Endothelial cell of umbilical vein (primary cell): ENCODE results near the gene PXT1.

Experiments
- EZH2 ChIP-seq: IDR thresholded peaks from 2 replicates; pipeline ENCODE4 v1.6.1; 2012; ENCODE audit warnings: borderline replicate concordance, low read depth, mild to moderate bottlenecking, moderate library complexity, low read length, inconsistent platforms; ENCODE audit not compliant: severe bottlenecking
- FOS ChIP-seq: IDR thresholded peaks from 2 replicates; pipeline ENCODE4 v1.6.1; 2011; ENCODE audit warnings: mild to moderate bottlenecking, low read length, moderate library complexity, borderline replicate concordance; ENCODE audit not compliant: insufficient read depth
- GATA2 ChIP-seq: IDR thresholded peaks from 2 replicates; pipeline ENCODE4 v1.7.0; 2011; ENCODE audit warnings: low read depth, mild to moderate bottlenecking, moderate library complexity, mixed read lengths, low read length; ENCODE audit not compliant: insufficient read length, insufficient read depth
- MYC ChIP-seq: IDR thresholded peaks from one replicate; pipeline ENCODE4 v1.6.1; 2011; ENCODE audit warnings: mild to moderate bottlenecking, low read depth, low read length
- POLR2A ChIP-seq: IDR thresholded peaks from 2 replicates; pipeline ENCODE4 v1.6.1; 2012; ENCODE audit warnings: low read depth, mild to moderate bottlenecking, control low read depth, low read length
- POLR2AphosphoS5 ChIP-seq: IDR thresholded peaks from 2 replicates; pipeline ENCODE4 v1.6.1; 2012; ENCODE audit warnings: low read depth, mild to moderate bottlenecking, control low read depth, low read length, moderate library complexity; ENCODE audit not compliant: insufficient read depth
- TF ChIP-seq, protein P1 (sequence below), 2 donors: IDR thresholded peaks; 1 replicate in 1 of 2; 2 replicates in 1 of 2; pipeline ENCODE4 v1.5.1; 2011; ENCODE audit warnings: low read length in 2 of 2, mild to moderate bottlenecking in 2 of 2, moderate library complexity in 2 of 2, control low read depth in 1 of 2, inconsistent platforms in 1 of 2, low read depth in 1 of 2; ENCODE audit not compliant: insufficient read depth in 1 of 2; ENCODE audit errors: extremely low read depth in 1 of 2

DNA sequence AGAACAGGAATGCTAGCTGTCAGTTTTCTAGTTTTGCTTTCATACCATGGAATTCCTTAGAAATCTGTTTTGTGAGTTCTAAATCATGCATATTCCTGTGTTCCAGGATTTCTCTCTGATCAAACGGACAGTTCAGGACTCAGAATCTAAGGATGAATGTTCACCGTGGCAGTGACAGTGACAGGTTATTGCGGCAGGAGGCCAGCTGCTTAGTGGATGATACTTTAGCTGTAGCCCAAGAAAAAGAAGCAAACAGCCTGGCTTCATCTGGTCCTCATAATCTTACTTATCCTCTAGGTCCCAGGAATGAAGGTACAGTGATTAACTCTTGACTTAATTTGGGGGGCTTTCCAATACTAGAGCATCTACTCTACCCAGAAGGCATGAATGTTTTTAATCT lies 27.3 kb upstream of the PXT1 start:
- TF ChIP-seq, protein P1, sequence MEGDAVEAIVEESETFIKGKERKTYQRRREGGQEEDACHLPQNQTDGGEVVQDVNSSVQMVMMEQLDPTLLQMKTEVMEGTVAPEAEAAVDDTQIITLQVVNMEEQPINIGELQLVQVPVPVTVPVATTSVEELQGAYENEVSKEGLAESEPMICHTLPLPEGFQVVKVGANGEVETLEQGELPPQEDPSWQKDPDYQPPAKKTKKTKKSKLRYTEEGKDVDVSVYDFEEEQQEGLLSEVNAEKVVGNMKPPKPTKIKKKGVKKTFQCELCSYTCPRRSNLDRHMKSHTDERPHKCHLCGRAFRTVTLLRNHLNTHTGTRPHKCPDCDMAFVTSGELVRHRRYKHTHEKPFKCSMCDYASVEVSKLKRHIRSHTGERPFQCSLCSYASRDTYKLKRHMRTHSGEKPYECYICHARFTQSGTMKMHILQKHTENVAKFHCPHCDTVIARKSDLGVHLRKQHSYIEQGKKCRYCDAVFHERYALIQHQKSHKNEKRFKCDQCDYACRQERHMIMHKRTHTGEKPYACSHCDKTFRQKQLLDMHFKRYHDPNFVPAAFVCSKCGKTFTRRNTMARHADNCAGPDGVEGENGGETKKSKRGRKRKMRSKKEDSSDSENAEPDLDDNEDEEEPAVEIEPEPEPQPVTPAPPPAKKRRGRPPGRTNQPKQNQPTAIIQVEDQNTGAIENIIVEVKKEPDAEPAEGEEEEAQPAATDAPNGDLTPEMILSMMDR (IDR thresholded peaks at IDR 0.05; ENCODE audit: extremely low read depth in 1 of 2, insufficient read depth in 1 of 2, low read depth in 1 of 2, low read length in 2 of 2) = no peak
- TF ChIP-seq MYC (no peak), POLR2A (no peak), POLR2AphosphoS5 (no peak), EZH2 (no peak), GATA2 (no peak), FOS (no peak)
